OCI-LY1 (cell line): ENCODE results near the gene CCDC127.

ENCODE experiments used
- EZH2 ChIP-seq: fragments of 200-600 bp; sonication (generic), shearing (Covaris generic); IDR thresholded peaks from 2 replicates; pipeline ENCODE4 v1.8.0; 2017; ENCODE audit warnings: borderline replicate concordance, mixed run types, mild to moderate bottlenecking, antibody characterized with exemption, low read length, moderate library complexity, mixed read lengths
- TF ChIP-seq, protein P1 (sequence below): fragments of 200-600 bp; sonication (generic), shearing (Covaris generic); IDR thresholded peaks from 2 replicates; pipeline ENCODE4 v1.5.1; 2017; ENCODE audit warnings: mild to moderate bottlenecking, antibody characterized with exemption, low read length, moderate library complexity, mixed read lengths

- no peak for TF ChIP-seq EZH2
- TF ChIP-seq, protein P1, sequence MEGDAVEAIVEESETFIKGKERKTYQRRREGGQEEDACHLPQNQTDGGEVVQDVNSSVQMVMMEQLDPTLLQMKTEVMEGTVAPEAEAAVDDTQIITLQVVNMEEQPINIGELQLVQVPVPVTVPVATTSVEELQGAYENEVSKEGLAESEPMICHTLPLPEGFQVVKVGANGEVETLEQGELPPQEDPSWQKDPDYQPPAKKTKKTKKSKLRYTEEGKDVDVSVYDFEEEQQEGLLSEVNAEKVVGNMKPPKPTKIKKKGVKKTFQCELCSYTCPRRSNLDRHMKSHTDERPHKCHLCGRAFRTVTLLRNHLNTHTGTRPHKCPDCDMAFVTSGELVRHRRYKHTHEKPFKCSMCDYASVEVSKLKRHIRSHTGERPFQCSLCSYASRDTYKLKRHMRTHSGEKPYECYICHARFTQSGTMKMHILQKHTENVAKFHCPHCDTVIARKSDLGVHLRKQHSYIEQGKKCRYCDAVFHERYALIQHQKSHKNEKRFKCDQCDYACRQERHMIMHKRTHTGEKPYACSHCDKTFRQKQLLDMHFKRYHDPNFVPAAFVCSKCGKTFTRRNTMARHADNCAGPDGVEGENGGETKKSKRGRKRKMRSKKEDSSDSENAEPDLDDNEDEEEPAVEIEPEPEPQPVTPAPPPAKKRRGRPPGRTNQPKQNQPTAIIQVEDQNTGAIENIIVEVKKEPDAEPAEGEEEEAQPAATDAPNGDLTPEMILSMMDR, result no peak
Measured at GRCh38 chr5:186091-187041, 31.6 kb downstream of the CCDC127 start.
